H1 (cell line): Measurements from ENCODE around the gene CNTN3. TPM values are rescaled to one million over a fixed set of nuclear protein-coding genes. Genes with fewer than 3 reads are reported as not detected.

Source experiments
- CTCF ChIA-PET: fragments of 300-600 bp; sonication (Branson Sonifier 250); formaldehyde crosslinking; loops from one replicate; lab custom pipeline; 2021; ENCODE audit not compliant: partially characterized antibody; lab: Charles Lee
- POLR2A ChIA-PET: fragments of 300-600 bp; sonication (Branson Sonifier 250); formaldehyde crosslinking; loops from one replicate; lab custom pipeline; 2021; ENCODE audit warnings: inconsistent platforms; ENCODE audit not compliant: partially characterized antibody; lab: Charles Lee
- DNase-seq, 2 experiments: peaks; one replicate each; pipeline versions ENCODE4 v3.0.0 to v3.0.0-alpha.2; 2010 to 2022; ENCODE audit warnings: low spot score in 2 of 2, low read depth in 1 of 2, mixed read lengths in 1 of 2
- FAIRE-seq: peaks from 2 replicates; lab custom pipeline; 2011; peaks lifted over from hg19 to GRCh38; lab: Jason Lieb, UNC
- H2AFZ ChIP-seq: 2 replicates; pipeline ENCODE4 v1.8.1; 2012; ENCODE audit warnings: low read length, inconsistent platforms
- H2AK5ac ChIP-seq: 2 replicates; pipeline ENCODE4 v1.6.1; 2013; ENCODE audit warnings: low read depth, low read length
- H2BK120ac ChIP-seq: replicated peaks from 2 replicates; pipeline ENCODE3; 2013; ENCODE audit warnings: low read depth, low read length, inconsistent platforms
- H2BK12ac ChIP-seq: 2 replicates; pipeline ENCODE4 v1.6.1; 2013; ENCODE audit warnings: low read depth, low read length
- H2BK15ac ChIP-seq: 2 replicates; pipeline ENCODE4 v1.6.1; 2013; ENCODE audit warnings: low read length
- H2BK20ac ChIP-seq: 2 replicates; pipeline ENCODE4 v1.6.1; 2013; ENCODE audit warnings: low read length
- H2BK5ac ChIP-seq: 2 replicates; pipeline ENCODE4 v1.6.1; 2013; ENCODE audit warnings: low read depth, low read length
- H3K14ac ChIP-seq: 2 replicates; pipeline ENCODE4 v1.6.1; 2013; ENCODE audit warnings: inconsistent platforms; ENCODE audit not compliant: insufficient read length
- H3K18ac ChIP-seq: 2 replicates; pipeline ENCODE4 v1.6.1; 2013; ENCODE audit warnings: low read length; ENCODE audit errors: extremely low read depth
- H3K23ac ChIP-seq: 2 replicates; pipeline ENCODE4 v1.6.1; 2013; ENCODE audit warnings: inconsistent platforms; ENCODE audit not compliant: insufficient read length
- H3K23me2 ChIP-seq: 2 replicates; pipeline ENCODE4 v1.6.1; 2013; ENCODE audit warnings: low read depth, low read length
- H3K27ac ChIP-seq: 2 replicates; pipeline ENCODE4 v1.6.1; 2011; ENCODE audit warnings: low read depth, low read length, inconsistent platforms
- H3K27me3 ChIP-seq, 4 experiments: replicated peaks in 1 of 4; 1 replicate in 1 of 4; 2 replicates in 3 of 4; pipeline versions ENCODE4 v1.6.1 to v1.8.1; 2011 to 2013; ENCODE audit warnings: low read length in 3 of 4, mild to moderate bottlenecking in 3 of 4, inconsistent platforms in 2 of 4, mixed read lengths in 2 of 4, moderate library complexity in 1 of 4; ENCODE audit not compliant: control insufficient read depth in 3 of 4, insufficient read depth in 3 of 4; ENCODE audit errors: extremely low read depth in 1 of 4
- H3K36me3 ChIP-seq, 4 experiments: 2 replicates each; pipeline versions ENCODE4 v1.6.1 to v1.8.1; 2011 to 2013; ENCODE audit warnings: mild to moderate bottlenecking in 4 of 4, low read length in 3 of 4, moderate library complexity in 2 of 4, control low read depth in 1 of 4, inconsistent platforms in 1 of 4; ENCODE audit not compliant: insufficient read depth in 4 of 4, control insufficient read depth in 2 of 4
- H3K4ac ChIP-seq: replicated peaks from 2 replicates; pipeline ENCODE3; 2013; ENCODE audit warnings: low read length, low read depth, mixed read lengths, inconsistent platforms; ENCODE audit not compliant: insufficient read length
- H3K4me1 ChIP-seq, 4 experiments: replicated peaks in 1 of 4; 1 replicate in 1 of 4; 2 replicates in 3 of 4; pipeline versions ENCODE4 v1.6.1 to v1.8.1; 2011 to 2013; ENCODE audit warnings: low read length in 3 of 4, inconsistent platforms in 2 of 4, mixed read lengths in 1 of 4; ENCODE audit not compliant: insufficient read depth in 4 of 4, control insufficient read depth in 3 of 4
- H3K4me2 ChIP-seq, 2 experiments: 2 replicates each; pipeline versions ENCODE4 v1.6.1 to v1.8.1; 2011 to 2013; ENCODE audit warnings: low read depth in 2 of 2, low read length in 2 of 2, control low read depth in 1 of 2, inconsistent platforms in 1 of 2, mild to moderate bottlenecking in 1 of 2; ENCODE audit not compliant: insufficient read depth in 1 of 2
- H3K4me3 ChIP-seq, 4 experiments: fragments of 200-600, 300-600 bp in 1 of 4; sonication (generic), shearing (Covaris generic), sonication (Bioruptor Twin) in 1 of 4; 2 replicates each; pipeline versions ENCODE4 v1.5.1 to v1.8.1; 2011 to 2016; ENCODE audit warnings: low read length in 4 of 4, low read depth in 3 of 4, control low read depth in 2 of 4, inconsistent platforms in 2 of 4, mild to moderate bottlenecking in 2 of 4, mixed read lengths in 1 of 4, moderate library complexity in 1 of 4; ENCODE audit not compliant: insufficient read depth in 2 of 4; ENCODE audit errors: extremely low read depth in 1 of 4
- H3K56ac ChIP-seq: replicated peaks from 2 replicates; pipeline ENCODE3; 2013; ENCODE audit warnings: low read depth, mild to moderate bottlenecking, mixed read lengths, low read length, inconsistent platforms; ENCODE audit not compliant: insufficient read length
- H3K79me1 ChIP-seq: 2 replicates; pipeline ENCODE4 v1.6.1; 2013; ENCODE audit warnings: low read depth, low read length, control low read depth
- H3K79me2 ChIP-seq, 2 experiments: 2 replicates each; pipeline versions ENCODE4 v1.6.1 to v1.8.1; 2012 to 2013; ENCODE audit warnings: low read length in 2 of 2, mild to moderate bottlenecking in 2 of 2, inconsistent platforms in 1 of 2; ENCODE audit not compliant: insufficient read depth in 2 of 2, control insufficient read depth in 1 of 2
- H3K9ac ChIP-seq, 4 experiments: replicated peaks in 1 of 4; 1 replicate in 1 of 4; 2 replicates in 3 of 4; pipeline versions ENCODE4 v1.6.1 to v1.8.1; 2011 to 2013; ENCODE audit warnings: low read depth in 3 of 4, low read length in 3 of 4, control low read depth in 2 of 4, mild to moderate bottlenecking in 2 of 4, moderate library complexity in 2 of 4, inconsistent platforms in 1 of 4; ENCODE audit errors: extremely low read depth in 1 of 4
- H3K9me3 ChIP-seq, 2 experiments: 2 replicates each; pipeline versions ENCODE4 v1.6.1 to v1.8.1; 2012 to 2013; ENCODE audit warnings: mild to moderate bottlenecking in 2 of 2, moderate library complexity in 2 of 2, control low read depth in 1 of 2, inconsistent platforms in 1 of 2, low read depth in 1 of 2, low read length in 1 of 2, mixed read lengths in 1 of 2; ENCODE audit not compliant: insufficient read depth in 2 of 2
- H4K20me1 ChIP-seq, 2 experiments: replicated peaks in 1 of 2; 2 replicates each; pipeline versions ENCODE3 to v1.8.1; 2011 to 2013; ENCODE audit warnings: inconsistent platforms in 2 of 2, low read length in 2 of 2, mild to moderate bottlenecking in 1 of 2; ENCODE audit not compliant: insufficient read depth in 2 of 2, control insufficient read depth in 1 of 2
- H4K5ac ChIP-seq: 2 replicates; pipeline ENCODE4 v1.6.1; 2013; ENCODE audit warnings: low read length, low read depth, mixed read lengths, inconsistent platforms; ENCODE audit not compliant: insufficient read length
- H4K8ac ChIP-seq: 2 replicates; pipeline ENCODE4 v1.8.0; 2013; ENCODE audit warnings: mild to moderate bottlenecking, moderate library complexity, low read length, inconsistent platforms; ENCODE audit not compliant: insufficient read depth; ENCODE audit errors: extremely low read depth
- H4K91ac ChIP-seq: replicated peaks from 2 replicates; pipeline ENCODE3; 2013; ENCODE audit warnings: low read length, mixed read lengths, inconsistent platforms; ENCODE audit not compliant: insufficient read length
- EP300 ChIP-seq, 2 experiments: IDR thresholded peaks; 1 replicate in 1 of 2; 2 replicates in 1 of 2; pipeline ENCODE4 v1.6.1; 2011 to 2012; ENCODE audit warnings: low read depth in 2 of 2, low read length in 2 of 2, mild to moderate bottlenecking in 2 of 2, borderline replicate concordance in 1 of 2, inconsistent platforms in 1 of 2, moderate library complexity in 1 of 2
- GABPA ChIP-seq: IDR thresholded peaks from 2 replicates; pipeline ENCODE4 v1.6.1; 2011; ENCODE audit warnings: mild to moderate bottlenecking, low read length, moderate library complexity, borderline replicate concordance; ENCODE audit not compliant: insufficient read depth
- KDM5A ChIP-seq: fragments of 200-600 bp; IDR thresholded peaks from 2 replicates; pipeline ENCODE4 v1.7.1; 2012; ENCODE audit warnings: mild to moderate bottlenecking, low read length, inconsistent platforms, mixed read lengths
- MAX ChIP-seq: IDR thresholded peaks from 2 replicates; pipeline ENCODE4 v1.6.1; 2012; ENCODE audit warnings: inconsistent platforms
- WGBS, 2 experiments: shearing (Covaris generic) in 1 of 2; methylation state at CpG; one replicate each; pipeline versions ENCODE4 v1.1.6 to v1.1.7; 2013 to 2015; ENCODE audit warnings: low lambda C conversion rate in 2 of 2, mixed read lengths in 2 of 2, inconsistent platforms in 1 of 2, low coverage in 1 of 2, missing lambda C conversion rate in 1 of 2; ENCODE audit not compliant: insufficient replicate concordance in 2 of 2, insufficient coverage in 1 of 2, insufficient read length in 1 of 2; ENCODE audit errors: extremely low coverage in 1 of 2, missing lambda C conversion rate in 1 of 2; 5-methylcytosine and 5-hydroxymethylcytosine counted together
- polyA plus RNA-seq, 7 experiments: library from polyadenylated mRNA; depleted of rRNA in 3 of 7; stranded (reverse) in 5 of 7; unstranded in 2 of 7; fragments of >200 nt in 5 of 7; fragments of 200-250 nt in 2 of 7; gene quantifications; 1 replicate in 5 of 7; 2 replicates in 1 of 7; 4 replicates in 1 of 7; pipeline versions ENCODE4 v1.2.1 to v1.2.3, GENCODE V29; 2011 to 2013; ENCODE audit warnings: missing spikeins in 2 of 7, mixed read lengths in 2 of 7
- total RNA-seq: library from RNA; stranded (reverse); fragmentation: NEBNext Ultra II Directional; extraction: Animal tissue kit (Norgen Biotek cat#: 25700); gene quantifications from 2 replicates; pipeline ENCODE4 v1.2.1, GENCODE V29; 2021

The CNTN3 gene
- total and polyA plus RNA-seq, 2 of the 8 experiments (the other 6 are each of a cell fraction or from before 2014, with no cell fraction given) = 0.11 to 0.13 TPM

GRCh38 chr3:74639681-74640080 lies 25.2 kb upstream of the CNTN3 start:
- Histone ChIP-seq H3K27me3 (no peaks in the 10 kb centered on the region), H4K91ac (no peak overlapping the region), H4K5ac (no peak overlapping the region), H3K14ac (no peak overlapping the region), H2AK5ac (no peak overlapping the region), H3K4ac (no peak overlapping the region), H3K4me1 (no peaks in the 10 kb centered on the region), H3K23ac (no peak overlapping the region), H2BK120ac (no peak overlapping the region), H2BK5ac (no peak overlapping the region), H3K4me3 (no peak overlapping the region), H3K79me1 (no peaks in the 10 kb centered on the region), H4K8ac (no peak overlapping the region), H3K23me2 (no peaks in the 10 kb centered on the region), H3K9ac (no peak overlapping the region), H3K36me3 (no peaks in the 10 kb centered on the region), H3K4me2 (no peak overlapping the region), H2BK20ac (no peak overlapping the region), H2BK12ac (no peak overlapping the region), H3K27ac (no peak overlapping the region), H3K9me3 (no peaks in the 10 kb centered on the region), H3K56ac (no peak overlapping the region), H4K20me1 (no peaks in the 10 kb centered on the region), H2BK15ac (no peak overlapping the region), H3K18ac (no peak overlapping the region), H2AFZ (no peak overlapping the region), H3K79me2 (no peaks in the 10 kb centered on the region)
- no peak for FAIRE-seq
- 95% methylated on average over 3 of the region's 3 CpGs; no CpG with 5 or more reads in 1 of the 2 experiments for WGBS, 2 experiments
- ChIA-PET POLR2A (no interaction called here), CTCF (no interaction called here)
- no peak for DNase-seq
- TF ChIP-seq MAX (no peak), KDM5A (no peak), EP300 (IDR thresholded peaks at IDR 0.05; ENCODE audit: borderline replicate concordance in 1 of 2, low read depth in 2 of 2, low read length in 2 of 2) (no peak), GABPA (no peak)
